B cell (primary cell): ENCODE results near the gene SPRED2. TPM values are rescaled to one million over a fixed set of nuclear protein-coding genes. Genes with fewer than 3 reads are reported as not detected.

Experiments
- ATAC-seq: fragments of 200-7000 bp; cut with Tn5 transposase; one replicate; pipeline ENCODE4 v1.10.0; 2021; ENCODE audit warnings: low read depth, mild to moderate bottlenecking, moderate number of reproducible peaks, moderate library complexity
- CTCF ChIA-PET: fragments of 350-600 bp; sonication (Branson Sonifier 250); formaldehyde crosslinking; loops from one replicate; lab custom pipeline; 2021; ENCODE audit warnings: antibody characterized with exemption, inconsistent platforms; lab: Charles Lee
- POLR2A ChIA-PET: fragments of 350-600 bp; sonication (Branson Sonifier 250); formaldehyde crosslinking; loops from one replicate; lab custom pipeline; 2021; ENCODE audit warnings: antibody characterized with exemption; lab: Charles Lee
- DNase-seq: peaks from one replicate; pipeline ENCODE4 v3.0.0; 2013
- H2AFZ ChIP-seq: 2 replicates; pipeline ENCODE4 v1.6.1; 2012; ENCODE audit warnings: mild to moderate bottlenecking, low read depth, low read length; ENCODE audit not compliant: insufficient read depth, poor library complexity, severe bottlenecking
- H3K27ac ChIP-seq, 2 donors: 1 replicate in 1 of 2; 2 replicates in 1 of 2; pipeline ENCODE4 v1.5.1; 2012 to 2013; ENCODE audit warnings: low read length in 2 of 2, mild to moderate bottlenecking in 2 of 2, moderate library complexity in 1 of 2
- H3K27me3 ChIP-seq, 4 experiments: fragments of 200-600 bp in 1 of 4; sonication (generic) in 1 of 4; replicated peaks in 1 of 4; 1 replicate in 2 of 4; 2 replicates in 2 of 4; pipeline versions ENCODE4 v1.6.1 to v1.7.0; 2013 to 2016; ENCODE audit warnings: low read length in 3 of 4, mild to moderate bottlenecking in 2 of 4, mixed read lengths in 1 of 4, moderate library complexity in 1 of 4; ENCODE audit not compliant: insufficient read depth in 4 of 4, control insufficient read depth in 3 of 4; ENCODE audit errors: control extremely low read depth in 1 of 4
- H3K36me3 ChIP-seq, 2 experiments: replicated peaks in 1 of 2; 1 replicate in 1 of 2; 2 replicates in 1 of 2; pipeline versions ENCODE4 v1.6.1 to v1.7.1; 2013; ENCODE audit warnings: low read length in 1 of 2; ENCODE audit not compliant: insufficient read depth in 2 of 2, control insufficient read depth in 1 of 2; ENCODE audit errors: control extremely low read depth in 1 of 2, extremely low read depth in 1 of 2
- H3K4me1 ChIP-seq, 2 donors: fragments of 200-600 bp in 1 of 2; sonication (generic) in 1 of 2; 1 replicate in 1 of 2; 2 replicates in 1 of 2; pipeline versions ENCODE4 v1.5.1 to v1.6.1; 2013 to 2017; ENCODE audit warnings: low read length in 2 of 2; ENCODE audit not compliant: control insufficient read depth in 2 of 2, insufficient read depth in 2 of 2
- H3K4me2 ChIP-seq: replicated peaks from 2 replicates; pipeline ENCODE3; 2012; ENCODE audit warnings: mild to moderate bottlenecking, low read depth, low read length; ENCODE audit not compliant: poor library complexity, severe bottlenecking
- H3K4me3 ChIP-seq, 5 experiments: fragments of 200-600 bp in 1 of 5; sonication (generic) in 1 of 5; 1 replicate in 3 of 5; 2 replicates in 2 of 5; pipeline versions ENCODE4 v1.5.1 to v1.7.0; 2011 to 2016; ENCODE audit warnings: low read length in 4 of 5, mild to moderate bottlenecking in 4 of 5, low read depth in 2 of 5, control low read depth in 1 of 5, moderate library complexity in 1 of 5; ENCODE audit not compliant: insufficient read depth in 1 of 5; ENCODE audit errors: control extremely low read depth in 1 of 5, extremely low read depth in 1 of 5
- H3K79me2 ChIP-seq: fragments of 200-600 bp; sonication (generic); one replicate; pipeline ENCODE4 v1.6.0; 2016; ENCODE audit warnings: low read length; ENCODE audit not compliant: control insufficient read depth, insufficient read depth
- H3K9ac ChIP-seq: fragments of 200-600 bp; sonication (generic); 2 replicates; pipeline ENCODE4 v1.6.1; 2017; ENCODE audit warnings: mild to moderate bottlenecking, low read length, moderate library complexity
- H3K9me3 ChIP-seq, 3 donors: one replicate each; pipeline versions ENCODE4 v1.6.1 to v1.7.1; 2013; ENCODE audit warnings: low read length in 2 of 3; ENCODE audit not compliant: control insufficient read depth in 2 of 3, insufficient read depth in 1 of 3; ENCODE audit errors: control extremely low read depth in 1 of 3
- H4K20me1 ChIP-seq: 2 replicates; pipeline ENCODE4 v1.6.0; 2012; ENCODE audit warnings: mild to moderate bottlenecking, low read length; ENCODE audit not compliant: insufficient read depth, control insufficient read depth, poor library complexity, severe bottlenecking
- H3K27ac Mint-ChIP-seq: one replicate; pipeline ENCODE4 v1.8.0; 2021; ENCODE audit warnings: mixed read lengths
- H3K27me3 Mint-ChIP-seq: one replicate; pipeline ENCODE4 v1.8.0; 2021; ENCODE audit warnings: mixed read lengths
- H3K4me1 Mint-ChIP-seq: one replicate; pipeline ENCODE4 v1.8.0; 2021; ENCODE audit warnings: mixed read lengths
- H3K4me3 Mint-ChIP-seq: one replicate; pipeline ENCODE4 v1.8.0; 2021; ENCODE audit warnings: mixed read lengths
- H3K9me3 Mint-ChIP-seq: one replicate; pipeline ENCODE4 v1.8.0; 2022; ENCODE audit warnings: mixed read lengths; ENCODE audit not compliant: insufficient read depth
- CTCF ChIP-seq: fragments of 200-600 bp; IDR thresholded peaks from one replicate; pipeline ENCODE4 v1.8.0; 2022; ENCODE audit warnings: antibody characterized with exemption, mild to moderate bottlenecking
- EZH2 ChIP-seq: IDR thresholded peaks from 2 replicates; pipeline ENCODE4 v1.6.1; 2012; ENCODE audit warnings: borderline replicate concordance, low read depth, mild to moderate bottlenecking, moderate library complexity, low read length; ENCODE audit not compliant: insufficient read depth, poor library complexity, severe bottlenecking
- WGBS: methylation state at CpG from one replicate; pipeline ENCODE4 v1.1.5; 2013; ENCODE audit warnings: missing lambda C conversion rate; ENCODE audit not compliant: insufficient coverage; 5-methylcytosine and 5-hydroxymethylcytosine counted together
- intact Hi-C: fragments of 100-400 bp; cut with micrococcal nuclease; formaldehyde crosslinking; loops from one replicate; pipeline ENCODE4 v1.10.0; 2022
- polyA plus RNA-seq: library from polyadenylated mRNA; depleted of rRNA; stranded (reverse); fragments of >200 nt; gene quantifications from 2 replicates; pipeline ENCODE4 v1.2.3, GENCODE V29; 2012
- total RNA-seq, 2 donors: library from RNA; stranded (reverse); fragments of 120-200 nt in 1 of 2; gene quantifications; 1 replicate in 1 of 2; 2 replicates in 1 of 2; pipeline versions ENCODE4 v1.2.3 to v1.2.4, GENCODE V29; 2013 to 2022

SPRED2 gene
- total and polyA plus RNA-seq, 2 donors (not counting 1 experiment from before 2014, with no cell fraction given) = 0.40 to 1.3 TPM

DNA sequence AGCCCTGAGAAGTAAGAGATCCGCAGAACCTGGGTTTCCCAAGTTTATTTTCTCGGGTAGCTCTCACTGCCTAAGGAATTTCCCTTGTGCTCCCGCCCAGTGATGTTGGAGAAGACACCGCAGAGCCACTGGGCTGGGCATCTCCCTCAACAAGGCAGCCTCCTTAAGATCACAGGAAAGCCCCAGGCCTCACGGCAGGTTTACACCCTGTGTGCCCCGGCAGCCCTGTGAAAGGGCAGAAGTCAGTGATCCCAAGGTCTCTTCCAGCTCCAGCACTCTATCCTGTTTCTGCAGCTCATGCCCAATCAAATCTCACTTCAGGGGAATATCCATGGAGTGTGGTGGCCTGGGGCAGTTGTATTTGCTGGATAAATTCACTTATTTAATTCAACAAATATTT, 138.3 kb downstream of the SPRED2 start:
- WGBS = 90% methylated on average over 5 of the region's 6 CpGs
- CTCF ChIA-PET = interaction anchor here (0.8 kb wide), 1 partner anchor 31 kb away, joined by 3 read pairs; no protein-coding TSS in a partner anchor

GRCh38 chr2:65293376-65293775, 139.0 kb downstream of the SPRED2 start:
- ATAC-seq (no peak), DNase-seq (no peak)
- no peak overlapping the region for H3K4me3 ChIP-seq
- no peak overlapping the region for H2AFZ ChIP-seq
- Mint-ChIP-seq H3K4me1 (no peaks in the 10 kb centered on the region), H3K9me3 (no peaks in the 10 kb centered on the region), H3K4me3 (no peak overlapping the region), H3K27ac (no peak overlapping the region), H3K27me3 (peaks cover 18% of the 10 kb centered on the region)
- peaks cover 0 to 2% (median 0%) of the 10 kb centered on the region in 3 donors for H3K9me3 ChIP-seq
- ChIA-PET POLR2A (no interaction called here), CTCF (no interaction called here)
- no peak for TF ChIP-seq EZH2
- no peak for TF ChIP-seq CTCF
- H3K79me2 ChIP-seq = no peaks in the 10 kb centered on the region
- no peaks in the 10 kb centered on the region for H4K20me1 ChIP-seq
- 98% methylated on average over 4 of the region's 5 CpGs for WGBS
- no peaks in the 10 kb centered on the region for H3K27me3 ChIP-seq
- H3K4me2 ChIP-seq = no peak overlapping the region
- no peak overlapping the region for H3K9ac ChIP-seq
- H3K4me1 ChIP-seq = no peaks in the 10 kb centered on the region
- no peaks in the 10 kb centered on the region for H3K36me3 ChIP-seq
- intact Hi-C loops = no loop called here
- H3K27ac ChIP-seq = no peak overlapping the region

More for the DNA sequence above, 138.3 kb downstream of the SPRED2 start:
- Mint-ChIP-seq H3K9me3 (no peaks in the 10 kb centered on the region), H3K27me3 (peaks cover 18% of the 10 kb centered on the region), H3K4me3 (no peak overlapping the region), H3K4me1 (no peaks in the 10 kb centered on the region), H3K27ac (no peak overlapping the region)
- POLR2A ChIA-PET = no interaction called here
- H3K9ac ChIP-seq = no peak overlapping the region
- no peaks in the 10 kb centered on the region for H4K20me1 ChIP-seq
- no peaks in the 10 kb centered on the region for H3K4me1 ChIP-seq
- peaks cover 0 to 2% (median 0%) of the 10 kb centered on the region in 3 donors for H3K9me3 ChIP-seq
- TF ChIP-seq EZH2 (no peak), CTCF (no peak)
- ATAC-seq = no peak
- no peak overlapping the region for H3K4me2 ChIP-seq
- H3K27ac ChIP-seq = no peak overlapping the region
- H3K27me3 ChIP-seq = no peaks in the 10 kb centered on the region
- H3K4me3 ChIP-seq = no peak overlapping the region
- no peaks in the 10 kb centered on the region for H3K36me3 ChIP-seq
- H2AFZ ChIP-seq = no peak overlapping the region
- no peak for DNase-seq
- intact Hi-C loops = no loop called here
- H3K79me2 ChIP-seq = no peaks in the 10 kb centered on the region
